B cell (primary cell): ENCODE data around the gene NUAK2. TPM values are rescaled to one million over a fixed set of nuclear protein-coding genes. Genes with fewer than 3 reads are reported as not detected.

ENCODE experiments used
- ATAC-seq: fragments of 200-7000 bp; cut with Tn5 transposase; one replicate; pipeline ENCODE4 v1.10.0; 2021; ENCODE audit warnings: low read depth, mild to moderate bottlenecking, moderate number of reproducible peaks, moderate library complexity
- CTCF ChIA-PET: fragments of 350-600 bp; sonication (Branson Sonifier 250); formaldehyde crosslinking; loops from one replicate; lab custom pipeline; 2021; ENCODE audit warnings: antibody characterized with exemption, inconsistent platforms; lab: Charles Lee
- POLR2A ChIA-PET: fragments of 350-600 bp; sonication (Branson Sonifier 250); formaldehyde crosslinking; loops from one replicate; lab custom pipeline; 2021; ENCODE audit warnings: antibody characterized with exemption; lab: Charles Lee
- DNase-seq: peaks from one replicate; pipeline ENCODE4 v3.0.0; 2013
- H2AFZ ChIP-seq: 2 replicates; pipeline ENCODE4 v1.6.1; 2012; ENCODE audit warnings: mild to moderate bottlenecking, low read depth, low read length; ENCODE audit not compliant: insufficient read depth, poor library complexity, severe bottlenecking
- H3K27ac ChIP-seq, 2 donors: 1 replicate in 1 of 2; 2 replicates in 1 of 2; pipeline ENCODE4 v1.5.1; 2012 to 2013; ENCODE audit warnings: low read length in 2 of 2, mild to moderate bottlenecking in 2 of 2, moderate library complexity in 1 of 2
- H3K27me3 ChIP-seq, 4 experiments: fragments of 200-600 bp in 1 of 4; sonication (generic) in 1 of 4; replicated peaks in 1 of 4; 1 replicate in 2 of 4; 2 replicates in 2 of 4; pipeline versions ENCODE4 v1.6.1 to v1.7.0; 2013 to 2016; ENCODE audit warnings: low read length in 3 of 4, mild to moderate bottlenecking in 2 of 4, mixed read lengths in 1 of 4, moderate library complexity in 1 of 4; ENCODE audit not compliant: insufficient read depth in 4 of 4, control insufficient read depth in 3 of 4; ENCODE audit errors: control extremely low read depth in 1 of 4
- H3K36me3 ChIP-seq, 2 experiments: replicated peaks in 1 of 2; 1 replicate in 1 of 2; 2 replicates in 1 of 2; pipeline versions ENCODE4 v1.6.1 to v1.7.1; 2013; ENCODE audit warnings: low read length in 1 of 2; ENCODE audit not compliant: insufficient read depth in 2 of 2, control insufficient read depth in 1 of 2; ENCODE audit errors: control extremely low read depth in 1 of 2, extremely low read depth in 1 of 2
- H3K4me1 ChIP-seq, 2 donors: fragments of 200-600 bp in 1 of 2; sonication (generic) in 1 of 2; 1 replicate in 1 of 2; 2 replicates in 1 of 2; pipeline versions ENCODE4 v1.5.1 to v1.6.1; 2013 to 2017; ENCODE audit warnings: low read length in 2 of 2; ENCODE audit not compliant: control insufficient read depth in 2 of 2, insufficient read depth in 2 of 2
- H3K4me2 ChIP-seq: replicated peaks from 2 replicates; pipeline ENCODE3; 2012; ENCODE audit warnings: mild to moderate bottlenecking, low read depth, low read length; ENCODE audit not compliant: poor library complexity, severe bottlenecking
- H3K4me3 ChIP-seq, 5 experiments: fragments of 200-600 bp in 1 of 5; sonication (generic) in 1 of 5; 1 replicate in 3 of 5; 2 replicates in 2 of 5; pipeline versions ENCODE4 v1.5.1 to v1.7.0; 2011 to 2016; ENCODE audit warnings: low read length in 4 of 5, mild to moderate bottlenecking in 4 of 5, low read depth in 2 of 5, control low read depth in 1 of 5, moderate library complexity in 1 of 5; ENCODE audit not compliant: insufficient read depth in 1 of 5; ENCODE audit errors: control extremely low read depth in 1 of 5, extremely low read depth in 1 of 5
- H3K79me2 ChIP-seq: fragments of 200-600 bp; sonication (generic); one replicate; pipeline ENCODE4 v1.6.0; 2016; ENCODE audit warnings: low read length; ENCODE audit not compliant: control insufficient read depth, insufficient read depth
- H3K9ac ChIP-seq: fragments of 200-600 bp; sonication (generic); 2 replicates; pipeline ENCODE4 v1.6.1; 2017; ENCODE audit warnings: mild to moderate bottlenecking, low read length, moderate library complexity
- H3K9me3 ChIP-seq, 3 donors: one replicate each; pipeline versions ENCODE4 v1.6.1 to v1.7.1; 2013; ENCODE audit warnings: low read length in 2 of 3; ENCODE audit not compliant: control insufficient read depth in 2 of 3, insufficient read depth in 1 of 3; ENCODE audit errors: control extremely low read depth in 1 of 3
- H4K20me1 ChIP-seq: 2 replicates; pipeline ENCODE4 v1.6.0; 2012; ENCODE audit warnings: mild to moderate bottlenecking, low read length; ENCODE audit not compliant: insufficient read depth, control insufficient read depth, poor library complexity, severe bottlenecking
- H3K27ac Mint-ChIP-seq: one replicate; pipeline ENCODE4 v1.8.0; 2021; ENCODE audit warnings: mixed read lengths
- H3K27me3 Mint-ChIP-seq: one replicate; pipeline ENCODE4 v1.8.0; 2021; ENCODE audit warnings: mixed read lengths
- H3K4me1 Mint-ChIP-seq: one replicate; pipeline ENCODE4 v1.8.0; 2021; ENCODE audit warnings: mixed read lengths
- H3K4me3 Mint-ChIP-seq: one replicate; pipeline ENCODE4 v1.8.0; 2021; ENCODE audit warnings: mixed read lengths
- H3K9me3 Mint-ChIP-seq: one replicate; pipeline ENCODE4 v1.8.0; 2022; ENCODE audit warnings: mixed read lengths; ENCODE audit not compliant: insufficient read depth
- CTCF ChIP-seq: fragments of 200-600 bp; IDR thresholded peaks from one replicate; pipeline ENCODE4 v1.8.0; 2022; ENCODE audit warnings: antibody characterized with exemption, mild to moderate bottlenecking
- EZH2 ChIP-seq: IDR thresholded peaks from 2 replicates; pipeline ENCODE4 v1.6.1; 2012; ENCODE audit warnings: borderline replicate concordance, low read depth, mild to moderate bottlenecking, moderate library complexity, low read length; ENCODE audit not compliant: insufficient read depth, poor library complexity, severe bottlenecking
- WGBS: methylation state at CpG from one replicate; pipeline ENCODE4 v1.1.5; 2013; ENCODE audit warnings: missing lambda C conversion rate; ENCODE audit not compliant: insufficient coverage; 5-methylcytosine and 5-hydroxymethylcytosine counted together
- intact Hi-C: fragments of 100-400 bp; cut with micrococcal nuclease; formaldehyde crosslinking; loops from one replicate; pipeline ENCODE4 v1.10.0; 2022
- polyA plus RNA-seq: library from polyadenylated mRNA; depleted of rRNA; stranded (reverse); fragments of >200 nt; gene quantifications from 2 replicates; pipeline ENCODE4 v1.2.3, GENCODE V29; 2012
- total RNA-seq, 2 donors: library from RNA; stranded (reverse); fragments of 120-200 nt in 1 of 2; gene quantifications; 1 replicate in 1 of 2; 2 replicates in 1 of 2; pipeline versions ENCODE4 v1.2.3 to v1.2.4, GENCODE V29; 2013 to 2022

NUAK2 gene
- total and polyA plus RNA-seq, 2 donors (not counting 1 experiment from before 2014, with no cell fraction given) = 37.9 to 102 TPM

DNA sequence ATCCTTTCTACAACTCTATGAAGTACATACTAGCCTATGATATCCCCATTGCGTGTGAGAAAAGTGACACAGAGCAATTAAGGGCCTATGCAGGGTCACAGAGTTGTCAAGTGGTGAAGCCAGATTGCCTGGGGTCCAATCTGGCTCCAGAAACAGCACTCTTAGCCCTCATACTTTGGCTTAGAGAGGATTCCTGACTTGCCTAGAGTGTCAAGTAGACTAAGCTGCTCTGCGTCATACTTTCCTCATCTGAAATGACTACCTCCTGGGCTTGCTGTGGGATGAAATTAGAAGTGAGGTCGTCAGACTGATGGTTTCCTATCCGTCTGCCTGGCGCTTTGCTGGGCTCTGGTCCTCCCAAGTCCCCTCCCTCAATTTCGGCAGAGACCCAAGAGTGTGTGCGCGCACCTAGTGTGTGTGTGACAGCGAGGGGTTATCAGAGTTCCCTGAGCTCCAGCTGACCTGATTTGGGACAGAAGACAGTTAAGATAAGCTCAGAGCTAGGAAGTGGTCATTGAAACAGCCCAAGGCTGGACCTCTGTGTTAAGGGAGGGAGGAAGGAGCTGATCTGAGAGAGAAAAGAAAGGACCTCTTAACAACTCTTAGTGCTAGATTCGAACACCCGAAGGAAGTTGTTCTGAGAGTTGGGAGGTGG lies 5.4 kb upstream of the NUAK2 start:
- no peak overlapping the region for H3K4me3 ChIP-seq
- H3K4me1 ChIP-seq = peaks cover 19 to 20% of the 10 kb centered on the region in 2 donors
- TF ChIP-seq EZH2 (no peak), CTCF (no peak)
- H3K9me3 ChIP-seq = no peaks in the 10 kb centered on the region
- intact Hi-C loops = no loop called here
- no peak overlapping the region for H3K4me2 ChIP-seq
- H3K36me3 ChIP-seq = no peaks in the 10 kb centered on the region
- H3K9ac ChIP-seq = no peak overlapping the region
- CTCF ChIA-PET = interaction anchor here (0.9 to 32.7 kb wide), 11 partner anchors 9 to 197 kb away, joined by 3 to 2421 read pairs (median 9); partner anchors contain the start of gene NUAK2
- WGBS = 77% methylated on average over 6 of the region's 11 CpGs
- ATAC-seq (no peak), DNase-seq (no peak)
- Mint-ChIP-seq H3K4me1 (peaks cover 27% of the 10 kb centered on the region), H3K27ac (no peak overlapping the region), H3K9me3 (no peaks in the 10 kb centered on the region), H3K27me3 (peaks cover 14% of the 10 kb centered on the region), H3K4me3 (no peak overlapping the region)
- no peak overlapping the region for H3K27ac ChIP-seq
- H4K20me1 ChIP-seq = peaks cover 3% of the 10 kb centered on the region
- H3K27me3 ChIP-seq = peaks cover 0 to 8% (median 1%) of the 10 kb centered on the region in 4 experiments
- POLR2A ChIA-PET = interaction anchor here (1.1 to 1.3 kb wide), 2 partner anchors 13 to 53 kb away, joined by 3 to 4 read pairs; no protein-coding TSS in a partner anchor
- no peak overlapping the region for H2AFZ ChIP-seq
- peaks cover 46% of the 10 kb centered on the region for H3K79me2 ChIP-seq

- Histone ChIP-seq H3K4me3 (no peak overlapping the region), H3K9ac (no peak overlapping the region), H4K20me1 (peaks cover 15% of the 10 kb centered on the region), H3K36me3 (no peaks in the 10 kb centered on the region), H2AFZ (no peak overlapping the region), H3K27me3 (peaks cover 0 to 8% (median 1%) of the 10 kb centered on the region in 4 experiments), H3K9me3 (no peaks in the 10 kb centered on the region), H3K27ac (no peak overlapping the region), H3K79me2 (peaks cover 61% of the 10 kb centered on the region), H3K4me2 (peak overlapping the region; percentile 51), H3K4me1 (peaks cover 21 to 23% of the 10 kb centered on the region in 2 donors)
- WGBS = no CpG with 5 or more reads among the region's 6 CpGs
- POLR2A ChIA-PET = interaction anchor here (0.6 to 17.1 kb wide), 5 partner anchors 12 to 96 kb away, joined by 3 to 372 read pairs (median 8); no protein-coding TSS in a partner anchor
- no peak for TF ChIP-seq EZH2
- TF ChIP-seq CTCF = peak; percentile 77
- ATAC-seq = peak; percentile 23
- H3K27ac Mint-ChIP-seq = peak overlapping the region; percentile 44
- CTCF ChIA-PET = interaction anchor here (0.6 to 32.7 kb wide), 26 partner anchors 8 to 1760 kb away, joined by 3 to 2421 read pairs (median 5); partner anchors contain the start of genes NUAK2 and TMCC2
- intact Hi-C loops = loop anchor here (1.0 kb wide), 4 partner anchors 10 to 52 kb away; no protein-coding TSS in a partner anchor
- H3K9me3 Mint-ChIP-seq = no peaks in the 10 kb centered on the region
- H3K4me3 Mint-ChIP-seq = peak overlapping the region; percentile 61
- DNase-seq = peak; percentile 83
- peaks cover 29% of the 10 kb centered on the region for H3K4me1 Mint-ChIP-seq
- peaks cover 14% of the 10 kb centered on the region for H3K27me3 Mint-ChIP-seq
These were observed 3.9 kb upstream of the NUAK2 start for GRCh38 chr1:205325334-205325884.
